Tibial artery (tissue), 4 donors: ENCODE measurements around the gene PDZD4.

ENCODE experiments used
- DNase-seq, 2 donors: peaks; one replicate each; pipeline ENCODE4 v3.0.0-alpha.2; 2019
- H3K27ac ChIP-seq, 2 donors: fragments of 200-600 bp; sonication (generic) in 1 of 2; 1 replicate in 1 of 2; 2 replicates in 1 of 2; pipeline ENCODE4 v1.5.1; 2018 to 2019; ENCODE audit warnings: mild to moderate bottlenecking in 1 of 2
- H3K27me3 ChIP-seq, 2 donors: fragments of 200-600 bp; sonication (generic) in 1 of 2; one replicate each; pipeline versions ENCODE4 v1.5.1 to v1.6.0; 2016 to 2019
- H3K36me3 ChIP-seq, 3 donors: fragments of 200-600 bp; sonication (generic) in 2 of 3; one replicate each; pipeline ENCODE4 v1.5.1; 2016 to 2019; ENCODE audit warnings: mild to moderate bottlenecking in 2 of 3
- H3K4me1 ChIP-seq, 4 donors: fragments of 200-600 bp; sonication (generic) in 2 of 4; 1 replicate in 3 of 4; 2 replicates in 1 of 4; pipeline ENCODE4 v1.5.1; 2016 to 2019
- H3K4me3 ChIP-seq, 2 donors: fragments of 200-600 bp; sonication (generic) in 1 of 2; 1 replicate in 1 of 2; 2 replicates in 1 of 2; pipeline ENCODE4 v1.5.1; 2018 to 2019; ENCODE audit warnings: mild to moderate bottlenecking in 2 of 2
- H3K9me3 ChIP-seq, 3 donors: fragments of 200-600 bp; sonication (generic) in 1 of 3; one replicate each; pipeline ENCODE4 v1.5.1; 2016 to 2019
- intact Hi-C: fragments of 100-400 bp; cut with DNase I; formaldehyde crosslinking; loops from one replicate; pipeline ENCODE4 v1.15.0; 2023; ENCODE audit warnings: low total_unique reads
- TF ChIP-seq, protein P1 (sequence below), 2 experiments: fragments of 200-600 bp in 1 of 2; fragments of 450-650 bp in 1 of 2; IDR thresholded peaks; one replicate each; pipeline ENCODE4 v1.5.1; 2017 to 2019; ENCODE audit warnings: antibody characterized with exemption in 2 of 2, mild to moderate bottlenecking in 1 of 2, moderate library complexity in 1 of 2

Gene PDZD4

DNA sequence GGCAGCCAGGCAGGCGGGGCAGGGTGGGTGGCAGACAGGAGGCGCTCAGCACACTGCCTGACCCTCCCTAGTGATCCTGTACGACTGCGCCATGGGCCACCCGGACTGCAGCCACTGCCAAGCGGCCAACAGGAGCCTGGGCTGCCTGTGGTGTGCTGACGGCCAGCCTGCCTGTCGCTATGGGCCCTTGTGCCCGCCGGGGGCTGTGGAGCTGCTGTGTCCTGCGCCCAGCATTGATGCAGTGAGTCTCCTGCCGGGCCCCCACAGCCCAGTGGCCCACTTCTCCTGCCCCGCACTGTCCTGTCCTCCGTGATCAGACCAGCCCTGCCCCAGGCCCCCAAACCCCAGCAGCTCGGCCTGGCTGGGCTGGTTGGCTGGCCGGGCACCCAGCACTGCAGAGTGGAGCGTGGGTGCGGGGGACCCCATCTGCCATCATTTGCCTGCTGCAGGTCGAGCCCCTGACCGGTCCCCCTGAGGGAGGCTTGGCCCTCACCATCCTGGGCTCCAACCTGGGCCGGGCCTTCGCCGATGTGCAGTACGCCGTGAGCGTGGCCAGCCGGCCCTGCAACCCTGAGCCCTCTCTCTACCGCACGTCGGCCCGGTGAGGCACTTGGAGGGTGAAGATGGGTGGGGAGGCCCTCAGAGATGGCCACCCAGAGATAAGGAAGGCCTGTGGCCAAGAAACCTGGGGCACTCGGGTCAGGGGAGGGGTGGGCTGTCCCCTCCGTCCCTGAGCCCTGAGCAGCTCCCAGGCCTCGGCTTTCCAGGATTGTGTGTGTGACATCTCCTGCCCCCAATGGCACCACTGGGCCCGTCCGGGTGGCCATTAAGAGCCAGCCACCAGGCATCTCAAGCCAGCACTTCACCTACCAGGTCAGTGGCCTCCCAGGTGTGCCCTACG lies 58.7 kb downstream of the PDZD4 start:
- no peak for DNase-seq
- Histone ChIP-seq H3K27me3 (no peaks in the 10 kb centered on the region), H3K36me3 (peaks cover 0 to 65% (median 0%) of the 10 kb centered on the region in 3 donors), H3K27ac (no peak overlapping the region), H3K4me3 (no peak overlapping the region), H3K4me1 (no peaks in the 10 kb centered on the region), H3K9me3 (no peaks in the 10 kb centered on the region)
- TF ChIP-seq, protein P1, sequence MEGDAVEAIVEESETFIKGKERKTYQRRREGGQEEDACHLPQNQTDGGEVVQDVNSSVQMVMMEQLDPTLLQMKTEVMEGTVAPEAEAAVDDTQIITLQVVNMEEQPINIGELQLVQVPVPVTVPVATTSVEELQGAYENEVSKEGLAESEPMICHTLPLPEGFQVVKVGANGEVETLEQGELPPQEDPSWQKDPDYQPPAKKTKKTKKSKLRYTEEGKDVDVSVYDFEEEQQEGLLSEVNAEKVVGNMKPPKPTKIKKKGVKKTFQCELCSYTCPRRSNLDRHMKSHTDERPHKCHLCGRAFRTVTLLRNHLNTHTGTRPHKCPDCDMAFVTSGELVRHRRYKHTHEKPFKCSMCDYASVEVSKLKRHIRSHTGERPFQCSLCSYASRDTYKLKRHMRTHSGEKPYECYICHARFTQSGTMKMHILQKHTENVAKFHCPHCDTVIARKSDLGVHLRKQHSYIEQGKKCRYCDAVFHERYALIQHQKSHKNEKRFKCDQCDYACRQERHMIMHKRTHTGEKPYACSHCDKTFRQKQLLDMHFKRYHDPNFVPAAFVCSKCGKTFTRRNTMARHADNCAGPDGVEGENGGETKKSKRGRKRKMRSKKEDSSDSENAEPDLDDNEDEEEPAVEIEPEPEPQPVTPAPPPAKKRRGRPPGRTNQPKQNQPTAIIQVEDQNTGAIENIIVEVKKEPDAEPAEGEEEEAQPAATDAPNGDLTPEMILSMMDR (IDR thresholded peaks at IDR 0.05): no peak
- intact Hi-C loops: no loop called here

DNA sequence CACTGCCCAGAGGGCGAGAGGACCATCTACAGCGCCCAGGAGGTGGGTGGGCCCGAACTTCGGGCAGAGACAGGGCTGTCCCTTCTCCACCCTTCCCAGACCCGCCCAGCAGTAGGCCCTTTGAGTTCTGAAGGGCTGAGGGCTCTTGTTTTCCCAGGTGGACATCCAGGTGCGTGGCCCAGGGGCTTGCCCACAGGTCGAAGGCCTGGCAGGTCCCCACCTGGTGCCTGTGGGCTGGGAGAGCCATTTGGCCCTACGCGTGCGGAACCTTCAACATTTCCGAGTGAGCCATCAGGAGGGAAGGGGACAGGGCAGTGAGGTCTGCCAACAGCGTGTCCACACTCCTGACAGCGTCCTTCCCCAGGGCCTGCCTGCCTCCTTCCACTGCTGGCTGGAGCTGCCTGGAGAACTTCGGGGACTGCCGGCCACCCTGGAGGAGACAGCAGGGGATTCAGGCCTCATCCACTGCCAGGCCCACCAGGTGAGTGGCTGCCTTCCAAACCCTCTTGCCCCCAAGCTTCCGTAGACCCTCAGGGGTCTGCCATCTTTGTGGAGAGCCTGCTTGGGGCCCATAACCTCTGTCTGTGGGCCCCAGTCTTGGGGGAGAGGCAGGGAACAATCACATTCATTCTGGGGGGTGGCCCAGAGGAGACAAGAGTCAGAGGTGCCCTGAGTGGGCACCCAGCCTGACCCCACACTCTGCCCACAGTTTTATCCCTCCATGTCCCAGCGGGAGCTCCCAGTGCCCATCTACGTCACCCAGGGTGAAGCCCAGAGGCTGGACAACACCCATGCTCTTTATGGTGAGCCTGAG lies 59.5 kb downstream of the PDZD4 start:
- Histone ChIP-seq H3K4me1 (peaks cover 0 to 5% (median 0%) of the 10 kb centered on the region in 4 donors), H3K36me3 (peaks cover 0 to 62% (median 0%) of the 10 kb centered on the region in 3 donors), H3K27me3 (no peaks in the 10 kb centered on the region), H3K9me3 (no peaks in the 10 kb centered on the region), H3K4me3 (no peak overlapping the region), H3K27ac (no peak overlapping the region)
- intact Hi-C loops: no loop called here
- no peak for DNase-seq
- TF ChIP-seq, protein P1 (IDR thresholded peaks at IDR 0.05): no peak

DNA sequence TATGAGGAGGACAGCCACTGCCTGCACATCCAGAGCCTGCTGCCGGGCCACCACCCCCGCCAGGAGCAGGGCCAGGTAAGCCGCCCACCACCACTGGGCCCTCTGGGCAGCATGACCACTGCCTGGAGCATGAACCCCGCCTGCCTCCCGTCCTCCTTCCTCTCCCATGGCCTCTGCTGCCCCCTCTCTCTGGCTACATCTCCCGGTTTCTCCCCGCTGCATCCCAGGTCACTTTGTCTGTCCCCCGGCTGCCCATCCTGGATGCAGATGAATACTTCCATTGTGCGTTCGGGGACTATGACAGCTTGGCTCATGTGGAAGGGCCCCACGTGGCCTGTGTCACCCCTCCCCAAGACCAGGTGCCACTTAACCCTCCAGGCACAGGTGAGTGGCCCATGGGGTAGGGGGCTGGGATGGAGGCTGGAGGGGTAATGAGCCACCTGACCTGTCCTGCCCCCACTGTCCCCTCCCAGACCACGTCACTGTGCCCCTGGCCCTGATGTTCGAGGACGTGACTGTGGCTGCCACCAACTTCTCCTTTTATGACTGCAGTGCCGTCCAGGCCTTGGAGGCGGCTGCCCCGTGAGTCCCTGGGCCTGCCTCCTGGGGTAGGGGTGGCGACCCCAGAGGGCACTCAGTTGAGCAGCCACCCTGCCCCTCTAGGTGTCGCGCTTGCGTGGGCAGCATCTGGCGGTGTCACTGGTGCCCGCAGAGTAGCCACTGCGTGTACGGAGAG lies 60.3 kb downstream of the PDZD4 start:
- Histone ChIP-seq H3K4me3 (no peak overlapping the region), H3K36me3 (peaks cover 0 to 56% (median 0%) of the 10 kb centered on the region in 3 donors), H3K27me3 (no peaks in the 10 kb centered on the region), H3K27ac (no peak overlapping the region), H3K9me3 (no peaks in the 10 kb centered on the region), H3K4me1 (peaks cover 0 to 12% (median under 1%) of the 10 kb centered on the region in 4 donors)
- TF ChIP-seq, protein P1 (IDR thresholded peaks at IDR 0.05): no peak
- DNase-seq: no peak
- intact Hi-C loops: loop anchor here (5.0 kb wide), 1 partner anchor 182 kb away; no protein-coding TSS in a partner anchor

DNA sequence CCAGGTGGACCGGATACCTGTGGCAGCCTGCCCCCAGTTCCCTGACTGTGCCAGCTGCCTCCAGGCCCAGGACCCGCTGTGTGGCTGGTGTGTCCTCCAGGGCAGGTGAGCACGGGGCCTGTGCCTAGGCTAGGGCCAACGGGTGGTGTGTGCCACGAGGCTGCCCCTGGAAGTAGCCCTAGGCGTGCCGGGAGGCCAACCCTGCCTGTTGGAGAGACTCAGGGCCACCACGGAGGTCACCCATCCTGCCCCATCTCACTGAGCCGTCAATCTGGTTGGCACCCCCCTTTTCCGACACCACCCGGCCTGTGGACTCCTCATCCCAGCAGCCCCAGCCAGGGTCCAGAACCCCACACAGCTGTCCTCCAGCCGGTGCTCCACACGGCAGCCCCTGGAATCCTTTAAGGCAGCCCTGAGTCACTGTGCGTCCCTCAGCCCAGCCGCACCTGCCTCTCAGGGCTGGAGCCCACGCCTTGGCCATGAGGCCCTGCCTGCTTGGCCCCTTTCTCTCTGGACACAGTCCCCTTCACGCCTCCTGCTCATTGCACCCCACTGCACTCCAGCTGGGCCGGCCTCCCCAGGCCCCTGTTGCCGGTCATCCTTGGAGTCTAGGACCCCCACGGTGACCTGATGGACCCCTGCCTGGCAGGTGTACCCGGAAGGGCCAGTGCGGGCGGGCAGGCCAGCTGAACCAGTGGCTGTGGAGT lies 61.0 kb downstream of the PDZD4 start:
- Histone ChIP-seq H3K9me3 (no peaks in the 10 kb centered on the region), H3K27ac (no peak overlapping the region), H3K4me3 (no peak overlapping the region), H3K36me3 (peaks cover 0 to 50% (median 0%) of the 10 kb centered on the region in 3 donors), H3K27me3 (no peaks in the 10 kb centered on the region), H3K4me1 (peaks cover 0 to 20% (median 4%) of the 10 kb centered on the region in 4 donors)
- TF ChIP-seq, protein P1 (IDR thresholded peaks at IDR 0.05): no peak
- DNase-seq: no peak
- intact Hi-C loops: loop anchor here (5.0 kb wide), 1 partner anchor 183 kb away; no protein-coding TSS in a partner anchor
